Thyroid gland (tissue), 4 donors: ENCODE data around the gene ZNF19. TPM values are rescaled to one million over a fixed set of nuclear protein-coding genes. Genes with fewer than 3 reads are reported as not detected.

Experiments used
- DNase-seq, 2 donors: peaks; one replicate each; pipeline ENCODE4 v3.0.0-alpha.2; 2019
- H3K27ac ChIP-seq, 3 donors: fragments of 200-600 bp; sonication (generic); 1 replicate in 2 of 3; 2 replicates in 1 of 3; pipeline ENCODE4 v1.5.1; 2016 to 2019; ENCODE audit warnings: mild to moderate bottlenecking in 1 of 3, moderate library complexity in 1 of 3
- H3K27me3 ChIP-seq: fragments of 200-600 bp; sonication (generic); one replicate; pipeline ENCODE4 v1.5.1; 2019
- H3K36me3 ChIP-seq, 2 donors: fragments of 200-600 bp; sonication (generic); one replicate each; pipeline ENCODE4 v1.5.1; 2016 to 2019
- H3K4me1 ChIP-seq, 2 donors: fragments of 200-600 bp; sonication (generic); one replicate each; pipeline ENCODE4 v1.5.1; 2017 to 2019
- H3K4me3 ChIP-seq, 3 donors: fragments of 200-600 bp; sonication (generic); replicated peaks in 1 of 3; 1 replicate in 2 of 3; 2 replicates in 1 of 3; pipeline ENCODE4 v1.5.1; 2016; ENCODE audit warnings: mild to moderate bottlenecking in 1 of 3
- H3K9me3 ChIP-seq: fragments of 200-600 bp; sonication (generic); one replicate; pipeline ENCODE4 v1.5.1; 2017
- POLR2A ChIP-seq, 2 donors: fragments of 450-650 bp; IDR thresholded peaks; one replicate each; pipeline ENCODE4 v1.6.1; 2017; ENCODE audit warnings: antibody characterized with exemption in 2 of 2, mild to moderate bottlenecking in 2 of 2, moderate library complexity in 1 of 2
- WGBS, 2 donors: methylation state at CpG; one replicate each; pipeline ENCODE4 v1.1.5; 2017; 5-methylcytosine and 5-hydroxymethylcytosine counted together
- intact Hi-C: fragments of 100-400 bp; cut with DNase I; formaldehyde crosslinking; loops from one replicate; pipeline ENCODE4 v1.15.1; 2023
- total RNA-seq, 4 donors: library from RNA; depleted of rRNA; stranded (reverse); fragments of >200 nt; gene quantifications; one replicate each; pipeline ENCODE4 v1.2.3, GENCODE V29; 2016
- TF ChIP-seq, protein P1 (sequence below), 6 experiments: fragments of 200-600 bp in 3 of 6; fragments of 450-650 bp in 3 of 6; sonication (generic) in 3 of 6; IDR thresholded peaks; one replicate each; pipeline ENCODE4 v1.5.1; 2016 to 2019; ENCODE audit warnings: antibody characterized with exemption in 6 of 6, mild to moderate bottlenecking in 2 of 6, inconsistent platforms in 1 of 6, moderate library complexity in 1 of 6

The ZNF19 gene
- total RNA-seq, 4 donors from 2014 or later: 17.2 to 28.3 (median 24.0) TPM

DNA sequence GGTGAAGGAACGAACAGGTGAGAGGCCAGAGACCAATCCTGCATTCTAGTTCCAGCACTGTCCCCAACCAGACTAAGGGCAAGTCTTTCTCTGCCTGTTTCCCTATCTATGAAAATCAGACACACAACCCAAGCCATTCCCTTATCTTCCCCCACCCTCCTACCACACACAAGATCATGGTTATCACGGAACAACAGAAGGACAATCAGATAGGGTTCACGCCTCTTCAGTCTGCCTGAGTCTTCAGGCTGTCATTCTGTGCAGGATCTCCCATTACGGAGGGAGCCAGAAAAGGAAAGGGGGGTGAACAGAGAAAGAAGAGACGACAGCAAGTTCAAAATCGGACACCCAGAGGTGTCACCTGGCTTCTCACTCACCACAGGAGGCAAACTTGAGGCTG, 58.4 kb downstream of the ZNF19 start:
- H3K27me3 ChIP-seq: no peaks in the 10 kb centered on the region
- H3K9me3 ChIP-seq: no peaks in the 10 kb centered on the region
- DNase-seq: no peak
- 79 to 82% methylated on average over 6 of the region's 6 CpGs for WGBS, 2 donors
- no peak overlapping the region for H3K4me3 ChIP-seq
- no peak for TF ChIP-seq POLR2A (IDR thresholded peaks at IDR 0.05)
- TF ChIP-seq, protein P1, sequence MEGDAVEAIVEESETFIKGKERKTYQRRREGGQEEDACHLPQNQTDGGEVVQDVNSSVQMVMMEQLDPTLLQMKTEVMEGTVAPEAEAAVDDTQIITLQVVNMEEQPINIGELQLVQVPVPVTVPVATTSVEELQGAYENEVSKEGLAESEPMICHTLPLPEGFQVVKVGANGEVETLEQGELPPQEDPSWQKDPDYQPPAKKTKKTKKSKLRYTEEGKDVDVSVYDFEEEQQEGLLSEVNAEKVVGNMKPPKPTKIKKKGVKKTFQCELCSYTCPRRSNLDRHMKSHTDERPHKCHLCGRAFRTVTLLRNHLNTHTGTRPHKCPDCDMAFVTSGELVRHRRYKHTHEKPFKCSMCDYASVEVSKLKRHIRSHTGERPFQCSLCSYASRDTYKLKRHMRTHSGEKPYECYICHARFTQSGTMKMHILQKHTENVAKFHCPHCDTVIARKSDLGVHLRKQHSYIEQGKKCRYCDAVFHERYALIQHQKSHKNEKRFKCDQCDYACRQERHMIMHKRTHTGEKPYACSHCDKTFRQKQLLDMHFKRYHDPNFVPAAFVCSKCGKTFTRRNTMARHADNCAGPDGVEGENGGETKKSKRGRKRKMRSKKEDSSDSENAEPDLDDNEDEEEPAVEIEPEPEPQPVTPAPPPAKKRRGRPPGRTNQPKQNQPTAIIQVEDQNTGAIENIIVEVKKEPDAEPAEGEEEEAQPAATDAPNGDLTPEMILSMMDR (IDR thresholded peaks at IDR 0.05): no peak
- H3K4me1 ChIP-seq: no peaks in the 10 kb centered on the region
- intact Hi-C loops: no loop called here
- H3K27ac ChIP-seq: no peak overlapping the region
- H3K36me3 ChIP-seq: no peaks in the 10 kb centered on the region

DNA sequence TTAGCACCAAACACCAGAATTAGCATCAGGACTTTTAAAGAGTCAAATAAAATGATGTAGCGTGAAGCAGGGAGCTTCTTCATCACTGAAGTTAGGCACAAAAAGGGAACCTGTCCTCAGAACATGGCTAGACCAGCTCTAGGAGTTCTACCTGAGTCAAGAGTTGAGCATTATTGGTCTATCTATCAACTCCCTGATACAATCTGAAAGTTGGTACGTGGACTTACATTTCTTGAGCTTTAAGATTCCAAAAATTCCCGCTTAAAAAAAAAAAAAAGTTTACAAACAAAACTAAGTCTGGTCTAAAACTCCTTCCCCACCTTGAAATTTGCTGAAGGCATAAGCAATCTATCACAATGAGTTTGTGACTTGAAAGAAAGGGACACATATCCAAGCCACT, 59.5 kb downstream of the ZNF19 start:
- no peaks in the 10 kb centered on the region for H3K27me3 ChIP-seq
- no peak for TF ChIP-seq POLR2A (IDR thresholded peaks at IDR 0.05)
- TF ChIP-seq, protein P1 (IDR thresholded peaks at IDR 0.05): no peak
- WGBS, 2 donors: 76 to 80% methylated on average over 3 of the region's 3 CpGs
- H3K27ac ChIP-seq: no peak overlapping the region
- no peak for DNase-seq
- H3K9me3 ChIP-seq: no peaks in the 10 kb centered on the region
- intact Hi-C loops: no loop called here
- no peak overlapping the region for H3K4me3 ChIP-seq
- no peaks in the 10 kb centered on the region for H3K36me3 ChIP-seq
- H3K4me1 ChIP-seq: no peaks in the 10 kb centered on the region

- no peaks in the 10 kb centered on the region for H3K27me3 ChIP-seq
- TF ChIP-seq, protein P1 (IDR thresholded peaks at IDR 0.05): no peak
- no peak for TF ChIP-seq POLR2A (IDR thresholded peaks at IDR 0.05)
- WGBS, 2 donors: 91 to 92% methylated on average over 2 of the region's 2 CpGs
- H3K27ac ChIP-seq: no peak overlapping the region
- no peaks in the 10 kb centered on the region for H3K9me3 ChIP-seq
- DNase-seq: no peak
- intact Hi-C loops: no loop called here
- H3K4me3 ChIP-seq: no peak overlapping the region
- no peaks in the 10 kb centered on the region for H3K4me1 ChIP-seq
- no peaks in the 10 kb centered on the region for H3K36me3 ChIP-seq
Observed at GRCh38 chr16:71428883-71429282, 60.2 kb downstream of the ZNF19 start.

DNA sequence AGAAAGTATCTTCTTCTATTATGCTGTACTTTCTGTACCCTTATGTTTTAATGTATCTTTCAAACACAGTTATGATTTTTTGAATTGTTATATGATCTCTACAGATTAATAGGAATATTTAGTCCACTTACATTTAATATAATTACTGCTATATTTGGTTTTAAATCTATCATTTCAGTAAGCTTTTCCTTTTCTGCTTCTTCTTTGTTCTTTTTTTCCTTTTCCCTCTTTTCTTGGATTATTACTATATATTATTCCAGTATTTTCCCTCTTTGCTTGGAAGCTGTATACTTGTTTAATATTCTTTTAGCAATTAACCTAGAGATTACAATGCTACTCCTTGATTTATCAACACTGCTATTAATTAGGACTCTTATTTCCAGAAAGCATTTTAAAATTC, 60.7 kb downstream of the ZNF19 start:
- Histone ChIP-seq H3K27me3 (no peaks in the 10 kb centered on the region), H3K36me3 (no peaks in the 10 kb centered on the region), H3K27ac (no peak overlapping the region), H3K9me3 (no peaks in the 10 kb centered on the region), H3K4me1 (no peaks in the 10 kb centered on the region), H3K4me3 (no peak overlapping the region)
- intact Hi-C loops: no loop called here
- DNase-seq: no peak
- no peak for TF ChIP-seq POLR2A (IDR thresholded peaks at IDR 0.05)
- TF ChIP-seq, protein P1 (IDR thresholded peaks at IDR 0.05): no peak

GRCh38 chr16:71426880-71427615, 62.1 kb downstream of the ZNF19 start:
- no peak overlapping the region for H3K4me3 ChIP-seq
- 59 to 64% methylated on average over 12 of the region's 12 CpGs for WGBS, 2 donors
- H3K36me3 ChIP-seq: no peaks in the 10 kb centered on the region
- TF ChIP-seq, protein P1 (IDR thresholded peaks at IDR 0.05): no peak
- TF ChIP-seq POLR2A (IDR thresholded peaks at IDR 0.05): no peak
- intact Hi-C loops: no loop called here
- H3K9me3 ChIP-seq: no peaks in the 10 kb centered on the region
- DNase-seq: no peak
- no peaks in the 10 kb centered on the region for H3K4me1 ChIP-seq
- H3K27ac ChIP-seq: no peak overlapping the region
- H3K27me3 ChIP-seq: no peaks in the 10 kb centered on the region
